Measurements from ENCODE around the gene PSMD1. TPM values are rescaled to one million over a fixed set of nuclear protein-coding genes. Genes with fewer than 3 reads are reported as not detected.
A peak's percentile ranks its signal among the peaks of the same experiment; 100 is the strongest.
"Not testable (repeated sequence)": the region's sequence is repeated elsewhere in the genome, so short reads cannot be mapped to it uniquely, and the experiment has no call there.

Gene PSMD1
- total RNA-seq, 1 experiment from 2014 or later: 245 TPM

DNA sequence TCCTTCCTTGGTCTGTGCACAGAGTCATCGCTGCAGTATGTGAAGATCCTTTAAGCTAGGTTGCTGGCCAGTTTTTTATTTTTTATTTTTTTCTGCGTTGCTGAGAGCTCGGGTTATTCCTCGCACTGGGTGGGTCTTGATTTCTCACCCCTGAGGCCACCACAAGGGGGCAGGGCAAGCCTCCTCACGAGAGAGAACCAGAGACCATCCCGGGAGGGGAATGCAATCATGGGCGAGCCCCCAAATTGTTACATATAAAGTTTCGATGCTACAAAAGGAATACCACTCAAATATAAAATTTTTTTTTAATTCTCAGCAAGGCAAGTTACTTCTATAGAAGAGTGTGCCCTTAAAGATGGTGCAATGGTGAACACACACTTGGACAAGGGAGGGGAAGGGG, 43.3 kb downstream of the PSMD1 start:
- peaks cover 14% of the 10 kb centered on the region for H3K9me3 ChIP-seq (ENCODE audit: low read depth, low read length, poor library complexity, severe bottlenecking)
- no TSS peak for BruUV-seq (replicated peaks)
- H3K27me3 ChIP-seq (replicated peaks; ENCODE audit: insufficient read depth, low read depth, low read length, poor library complexity): no peaks in the 10 kb centered on the region
- ChIA-PET POLR2A (ENCODE audit: low non-redundant PET) (no interaction called here), CTCF (no interaction called here)
- peak; percentile 11 for DNase-seq (ENCODE audit: low spot score)
- peaks cover 45% of the 10 kb centered on the region for H3K36me3 ChIP-seq (ENCODE audit: insufficient read depth, low read length, poor library complexity, severe bottlenecking)
- intact Hi-C loops (cut with micrococcal nuclease; ENCODE audit: unreplicated experiment): loop anchor here (5.0 kb wide), 1 partner anchor 312 kb away; no protein-coding TSS in a partner anchor
- no peak overlapping the region for H3K4me3 ChIP-seq (ENCODE audit: low read depth, low read length, poor library complexity, severe bottlenecking)
- H3K4me1 ChIP-seq (ENCODE audit: insufficient read depth, low read length, poor library complexity, severe bottlenecking): no peaks in the 10 kb centered on the region
- no peak overlapping the region for H3K27ac ChIP-seq (ENCODE audit: low read depth, low read length, poor library complexity, severe bottlenecking)
- TF ChIP-seq EZH2 (IDR thresholded peaks at IDR 0.05; ENCODE audit: borderline replicate concordance, low read depth, low read length, poor library complexity, severe bottlenecking): no peak
- TF ChIP-seq, protein P1, sequence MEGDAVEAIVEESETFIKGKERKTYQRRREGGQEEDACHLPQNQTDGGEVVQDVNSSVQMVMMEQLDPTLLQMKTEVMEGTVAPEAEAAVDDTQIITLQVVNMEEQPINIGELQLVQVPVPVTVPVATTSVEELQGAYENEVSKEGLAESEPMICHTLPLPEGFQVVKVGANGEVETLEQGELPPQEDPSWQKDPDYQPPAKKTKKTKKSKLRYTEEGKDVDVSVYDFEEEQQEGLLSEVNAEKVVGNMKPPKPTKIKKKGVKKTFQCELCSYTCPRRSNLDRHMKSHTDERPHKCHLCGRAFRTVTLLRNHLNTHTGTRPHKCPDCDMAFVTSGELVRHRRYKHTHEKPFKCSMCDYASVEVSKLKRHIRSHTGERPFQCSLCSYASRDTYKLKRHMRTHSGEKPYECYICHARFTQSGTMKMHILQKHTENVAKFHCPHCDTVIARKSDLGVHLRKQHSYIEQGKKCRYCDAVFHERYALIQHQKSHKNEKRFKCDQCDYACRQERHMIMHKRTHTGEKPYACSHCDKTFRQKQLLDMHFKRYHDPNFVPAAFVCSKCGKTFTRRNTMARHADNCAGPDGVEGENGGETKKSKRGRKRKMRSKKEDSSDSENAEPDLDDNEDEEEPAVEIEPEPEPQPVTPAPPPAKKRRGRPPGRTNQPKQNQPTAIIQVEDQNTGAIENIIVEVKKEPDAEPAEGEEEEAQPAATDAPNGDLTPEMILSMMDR (conservative IDR thresholded peaks at IDR 0.05; ENCODE audit: low read depth, low read length): 0 out of 2 replicates have a peak, but pooled peaks have one; percentile 19

DNA sequence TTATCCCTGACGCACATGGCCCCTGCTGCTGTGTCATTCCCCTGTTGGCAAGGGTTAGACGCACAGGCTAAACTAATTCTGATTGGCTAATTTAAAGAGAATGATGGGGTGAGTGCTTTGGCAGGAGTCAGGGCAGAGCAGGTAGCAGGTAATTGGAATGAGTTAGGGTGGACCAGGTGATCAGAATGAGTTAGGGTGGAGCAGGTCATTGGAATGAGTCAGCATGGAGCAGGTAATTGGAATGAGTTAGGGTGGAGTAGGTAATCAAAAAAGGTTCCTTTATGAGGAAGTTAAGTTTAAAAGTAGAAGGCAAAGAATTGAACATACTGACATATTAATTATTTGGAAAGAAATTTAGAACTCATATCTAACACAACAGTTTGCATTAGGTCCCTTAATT, 43.7 kb downstream of the PSMD1 start:
- POLR2A ChIA-PET (ENCODE audit: low non-redundant PET); H3K27ac ChIP-seq (ENCODE audit: low read depth, low read length, poor library complexity, severe bottlenecking); H3K4me1 ChIP-seq (ENCODE audit: insufficient read depth, low read length, poor library complexity, severe bottlenecking); BruUV-seq (replicated peaks); H3K27me3 ChIP-seq (replicated peaks; ENCODE audit: insufficient read depth, low read depth, low read length, poor library complexity); DNase-seq (ENCODE audit: low spot score); H3K4me3 ChIP-seq (ENCODE audit: low read depth, low read length, poor library complexity, severe bottlenecking); CTCF ChIA-PET: not testable (repeated sequence)
- Histone ChIP-seq H3K36me3 (ENCODE audit: insufficient read depth, low read length, poor library complexity, severe bottlenecking) (peaks cover 41% of the 10 kb centered on the region), H3K9me3 (ENCODE audit: low read depth, low read length, poor library complexity, severe bottlenecking) (peaks cover 14% of the 10 kb centered on the region)
- intact Hi-C loops (cut with micrococcal nuclease; ENCODE audit: unreplicated experiment): loop anchor here (5.0 kb wide), 1 partner anchor 312 kb away; no protein-coding TSS in a partner anchor

DNA sequence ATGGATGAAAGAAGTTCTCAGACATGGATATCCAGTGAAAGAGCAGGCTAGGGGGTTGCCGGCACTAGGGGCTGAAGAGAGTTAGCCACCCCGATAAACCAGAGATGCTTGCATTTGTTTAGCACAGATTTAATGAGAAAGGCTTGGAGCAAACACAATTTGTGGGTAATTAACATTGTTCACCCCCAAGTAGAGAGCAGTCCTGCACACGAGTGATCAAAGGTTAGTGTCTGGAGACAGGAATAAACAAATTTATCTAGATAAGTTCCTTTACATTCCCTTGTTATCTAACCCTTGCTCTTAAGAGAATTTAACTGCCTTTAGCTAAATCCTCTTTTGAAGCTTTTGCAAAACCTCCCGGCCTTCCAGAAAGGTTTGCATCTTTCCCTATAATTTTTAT, 44.3 kb downstream of the PSMD1 start:
- no peak for TF ChIP-seq EZH2 (IDR thresholded peaks at IDR 0.05; ENCODE audit: borderline replicate concordance, low read depth, low read length, poor library complexity, severe bottlenecking)
- TF ChIP-seq, protein P1 (conservative IDR thresholded peaks at IDR 0.05; ENCODE audit: low read depth, low read length): no peak
- intact Hi-C loops (cut with micrococcal nuclease; ENCODE audit: unreplicated experiment): loop anchor here (5.0 kb wide), 1 partner anchor 311 kb away; no protein-coding TSS in a partner anchor
- Histone ChIP-seq H3K27me3 (replicated peaks; ENCODE audit: insufficient read depth, low read depth, low read length, poor library complexity) (no peaks in the 10 kb centered on the region), H3K36me3 (ENCODE audit: insufficient read depth, low read length, poor library complexity, severe bottlenecking) (peaks cover 36% of the 10 kb centered on the region), H3K9me3 (ENCODE audit: low read depth, low read length, poor library complexity, severe bottlenecking) (peaks cover 14% of the 10 kb centered on the region), H3K4me1 (ENCODE audit: insufficient read depth, low read length, poor library complexity, severe bottlenecking) (no peaks in the 10 kb centered on the region), H3K27ac (ENCODE audit: low read depth, low read length, poor library complexity, severe bottlenecking) (no peak overlapping the region), H3K4me3 (ENCODE audit: low read depth, low read length, poor library complexity, severe bottlenecking) (no peak overlapping the region)
- CTCF ChIA-PET: no interaction called here
- no TSS peak for BruUV-seq (replicated peaks)
- POLR2A ChIA-PET (ENCODE audit: low non-redundant PET): no interaction called here
- no peak for DNase-seq (ENCODE audit: low spot score)

DNA sequence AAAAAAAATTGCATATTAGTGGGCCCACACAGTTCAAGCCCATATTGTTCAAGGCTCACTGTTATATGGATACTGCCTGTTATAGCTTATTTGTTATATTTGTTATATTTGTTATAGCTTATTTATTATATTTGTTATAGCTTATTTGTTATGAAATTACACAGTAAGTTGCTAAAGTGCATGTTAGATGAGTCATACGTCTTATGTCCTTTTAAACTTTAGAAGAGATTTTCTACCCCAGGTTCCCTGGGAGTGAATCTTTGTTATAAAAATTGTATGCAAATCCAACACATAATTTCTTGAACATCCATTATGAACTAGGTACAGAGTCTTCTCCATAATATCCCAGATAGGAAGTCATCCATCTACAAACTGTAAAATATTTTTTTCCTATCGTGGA, 46.1 kb downstream of the PSMD1 start:
- BruUV-seq (replicated peaks): no TSS peak
- intact Hi-C loops (cut with micrococcal nuclease; ENCODE audit: unreplicated experiment): loop anchor here (5.0 kb wide), 1 partner anchor 310 kb away; no protein-coding TSS in a partner anchor
- no peak overlapping the region for H3K27ac ChIP-seq (ENCODE audit: low read depth, low read length, poor library complexity, severe bottlenecking)
- peaks cover 14% of the 10 kb centered on the region for H3K9me3 ChIP-seq (ENCODE audit: low read depth, low read length, poor library complexity, severe bottlenecking)
- H3K4me3 ChIP-seq (ENCODE audit: low read depth, low read length, poor library complexity, severe bottlenecking): no peak overlapping the region
- TF ChIP-seq EZH2 (IDR thresholded peaks at IDR 0.05; ENCODE audit: borderline replicate concordance, low read depth, low read length, poor library complexity, severe bottlenecking): no peak
- TF ChIP-seq, protein P1 (conservative IDR thresholded peaks at IDR 0.05; ENCODE audit: low read depth, low read length): no peak
- CTCF ChIA-PET: interaction anchor here (1.6 kb wide), 1 partner anchor 349 kb away, joined by 3 read pairs; no protein-coding TSS in a partner anchor
- H3K36me3 ChIP-seq (ENCODE audit: insufficient read depth, low read length, poor library complexity, severe bottlenecking): peaks cover 31% of the 10 kb centered on the region
- no peaks in the 10 kb centered on the region for H3K27me3 ChIP-seq (replicated peaks; ENCODE audit: insufficient read depth, low read depth, low read length, poor library complexity)
- POLR2A ChIA-PET (ENCODE audit: low non-redundant PET): no interaction called here
- H3K4me1 ChIP-seq (ENCODE audit: insufficient read depth, low read length, poor library complexity, severe bottlenecking): no peaks in the 10 kb centered on the region
- DNase-seq (ENCODE audit: low spot score): no peak
